A549 (cell line): ENCODE measurements around the gene DHX8. TPM values are rescaled to one million over a fixed set of nuclear protein-coding genes. Genes with fewer than 3 reads are reported as not detected.

ENCODE experiments used
- ATAC-seq, 2 experiments: fragments of 200-7000 bp in 1 of 2; fragments of >200 bp in 1 of 2; cut with Nextera tagmentation in 1 of 2; cut with Tn5 transposase in 1 of 2; 3 replicates each; pipeline versions ENCODE4 v1.8.0 to v1.9.1; 2018 to 2020; ENCODE audit warnings: mild to moderate bottlenecking in 1 of 2, moderate library complexity in 1 of 2
- CTCF ChIA-PET: fragments of 300-600 bp; sonication (Branson Sonifier 250); formaldehyde crosslinking; extraction: SDS; loops from one replicate; lab custom pipeline; 2021; ENCODE audit warnings: antibody characterized with exemption, inconsistent platforms; lab: Yijun Ruan, JAX
- POLR2A ChIA-PET: fragments of 350-600 bp; formaldehyde crosslinking; extraction: SDS; loops from one replicate; lab custom pipeline; 2021; ENCODE audit warnings: antibody characterized with exemption, inconsistent platforms; lab: Yijun Ruan, JAX
- DNase-seq, 2 experiments: peaks; one replicate each; pipeline versions ENCODE4 v3.0.0 to v3.0.0-alpha.2; 2011 to 2016; ENCODE audit warnings: low read depth in 1 of 2, low spot score in 1 of 2
- FAIRE-seq: peaks from 2 replicates; lab custom pipeline; 2011; peaks lifted over from hg19 to GRCh38; lab: Jason Lieb, UNC
- H3K27ac ChIP-seq, 2 experiments: fragments of >200 bp; sonication (Bioruptor Twin); formaldehyde crosslinking; 3 replicates each; pipeline ENCODE4 v1.5.1; 2016 to 2017
- H3K4me1 ChIP-seq: fragments of >200 bp; sonication (Bioruptor Twin); formaldehyde crosslinking; 3 replicates; pipeline ENCODE4 v1.6.1; 2016
- H3K4me2 ChIP-seq: fragments of >200 bp; sonication (Bioruptor Twin); formaldehyde crosslinking; 3 replicates; pipeline ENCODE4 v1.6.1; 2016
- H3K4me3 ChIP-seq: fragments of >200 bp; sonication (Bioruptor Twin); formaldehyde crosslinking; 3 replicates; pipeline ENCODE4 v1.5.1; 2016
- H3K9me3 ChIP-seq: fragments of >200 bp; sonication (Bioruptor Twin); formaldehyde crosslinking; 3 replicates; pipeline ENCODE4 v1.6.1; 2016
- CBX2 ChIP-seq: fragments of 200-600 bp; sonication (generic); IDR thresholded peaks from 2 replicates; pipeline ENCODE4 v1.6.1; 2016; ENCODE audit warnings: low read depth, mild to moderate bottlenecking, borderline replicate concordance
- CBX8 ChIP-seq: fragments of 200-600 bp; sonication (generic); IDR thresholded peaks from 2 replicates; pipeline ENCODE4 v1.6.1; 2016
- CEBPB ChIP-seq, 2 experiments: fragments of >200 bp in 1 of 2; sonication (Bioruptor Twin) in 1 of 2; formaldehyde crosslinking in 1 of 2; IDR thresholded peaks; 2 replicates each; pipeline ENCODE4 v1.6.1; 2012 to 2016
- EHF ChIP-seq: fragments of 250-450 bp; sonication (Bioruptor Pico); IDR thresholded peaks from 2 replicates; pipeline ENCODE4 v1.5.0; 2020; ENCODE audit warnings: mild to moderate bottlenecking
- FOSL2 ChIP-seq, 2 experiments: fragments of 450-650 bp in 1 of 2; fragments of >200 bp in 1 of 2; sonication (Bioruptor Twin) in 1 of 2; formaldehyde crosslinking; IDR thresholded peaks; 2 replicates each; pipeline versions ENCODE4 v1.5.0 to v1.6.1; 2016 to 2020; ENCODE audit warnings: mild to moderate bottlenecking in 1 of 2, moderate library complexity in 1 of 2
- GATA3 ChIP-seq: IDR thresholded peaks from 2 replicates; pipeline ENCODE4 v1.6.1; 2012; ENCODE audit warnings: borderline replicate concordance
- HDAC2 ChIP-seq: fragments of 200-600 bp; sonication (generic); IDR thresholded peaks from 2 replicates; pipeline ENCODE4 v1.6.1; 2016
- HOXB5 ChIP-seq: fragments of 250-450 bp; sonication (Bioruptor Pico); IDR thresholded peaks from 2 replicates; pipeline ENCODE4 v1.5.0; 2020; ENCODE audit warnings: mild to moderate bottlenecking, moderate library complexity
- JUN ChIP-seq, 2 experiments: fragments of >200 bp; sonication (Bioruptor Twin); formaldehyde crosslinking; IDR thresholded peaks; 2 replicates in 1 of 2; 3 replicates in 1 of 2; pipeline ENCODE4 v1.6.1; 2016 to 2017
- JUNB ChIP-seq: fragments of >200 bp; sonication (Bioruptor Twin); formaldehyde crosslinking; IDR thresholded peaks from 2 replicates; pipeline ENCODE4 v1.6.1; 2016
- KDM1A ChIP-seq: fragments of 200-600 bp; sonication (generic); IDR thresholded peaks from 2 replicates; pipeline ENCODE4 v1.6.1; 2016; ENCODE audit warnings: low read depth, mild to moderate bottlenecking
- KDM5A ChIP-seq: fragments of 200-600 bp; sonication (generic); IDR thresholded peaks from 2 replicates; pipeline ENCODE4 v1.6.1; 2016; ENCODE audit warnings: antibody characterized with exemption, mild to moderate bottlenecking
- MAFK ChIP-seq: fragments of 450-650 bp; IDR thresholded peaks from 2 replicates; pipeline ENCODE4 v1.6.1; 2014; ENCODE audit not compliant: partially characterized antibody
- MYC ChIP-seq: IDR thresholded peaks from 2 replicates; pipeline ENCODE4 v1.6.1; 2012; ENCODE audit warnings: mild to moderate bottlenecking, inconsistent platforms, low read length, improper control_type of control experiment, borderline replicate concordance
- NFE2L2 ChIP-seq: fragments of 150-350 bp; conservative IDR thresholded peaks from 2 replicates; pipeline ENCODE4 v1.6.1; 2014; ENCODE audit warnings: low read length
- PHF8 ChIP-seq: fragments of 200-600 bp; sonication (generic); IDR thresholded peaks from 2 replicates; pipeline ENCODE4 v1.6.1; 2016; ENCODE audit warnings: low read depth, mild to moderate bottlenecking, antibody characterized with exemption, moderate library complexity, borderline replicate concordance
- POLR2A ChIP-seq: IDR thresholded peaks from 2 replicates; pipeline ENCODE4 v1.6.1; 2012; ENCODE audit warnings: mild to moderate bottlenecking, low read length
- SMC3 ChIP-seq: fragments of >200 bp; sonication (Bioruptor Twin); formaldehyde crosslinking; IDR thresholded peaks from 3 replicates; pipeline ENCODE4 v1.6.1; 2018; ENCODE audit warnings: inconsistent platforms
- SREBF2 ChIP-seq: fragments of 450-650 bp; IDR thresholded peaks from 2 replicates; pipeline ENCODE4 v1.6.1; 2014; ENCODE audit warnings: mild to moderate bottlenecking, moderate library complexity
- TFCP2L1 ChIP-seq: fragments of 250-450 bp; sonication (Bioruptor Pico); IDR thresholded peaks from 2 replicates; pipeline ENCODE4 v1.5.0; 2021; ENCODE audit warnings: mild to moderate bottlenecking
- TP53 ChIP-seq: fragments of 250-450 bp; sonication (Bioruptor Pico); IDR thresholded peaks from 2 replicates; pipeline ENCODE4 v1.5.0; 2021; ENCODE audit warnings: mild to moderate bottlenecking, moderate library complexity
- ZSCAN20 ChIP-seq: fragments of 250-450 bp; sonication (Bioruptor Pico); IDR thresholded peaks from 2 replicates; pipeline ENCODE4 v1.8.0; 2022; ENCODE audit warnings: mild to moderate bottlenecking, moderate library complexity
- WGBS: methylation state at CpG from one replicate; pipeline ENCODE4 v1.1.6; 2017; ENCODE audit errors: missing lambda C conversion rate; 5-methylcytosine and 5-hydroxymethylcytosine counted together
- polyA plus RNA-seq, 4 experiments: library from polyadenylated mRNA; depleted of rRNA in 3 of 4; stranded (reverse); fragments of >200 nt; fragmentation: RNase III in 1 of 4; extraction: RNeasy Plus Mini Kit Qiagen cat#74134 plus additional on column Dnase treatment in 1 of 4; gene quantifications; 2 replicates in 3 of 4; 3 replicates in 1 of 4; pipeline ENCODE4 v1.2.3, GENCODE V29; 2011 to 2017
- TF ChIP-seq, protein P1 (sequence below): fragments of >200 bp; sonication (Bioruptor Twin); formaldehyde crosslinking; IDR thresholded peaks from 3 replicates; pipeline ENCODE4 v1.5.1; 2016
- TF ChIP-seq, protein P2 (sequence below): fragments of 250-450 bp; sonication (Bioruptor Pico); IDR thresholded peaks from 2 replicates; pipeline ENCODE4 v1.5.0; 2020; ENCODE audit warnings: low read depth, mild to moderate bottlenecking, moderate library complexity

Gene DHX8
- polyA plus RNA-seq, 2 of the 4 experiments (the other 2 are of a cell fraction), result 33.2 to 66.0 TPM

DNA sequence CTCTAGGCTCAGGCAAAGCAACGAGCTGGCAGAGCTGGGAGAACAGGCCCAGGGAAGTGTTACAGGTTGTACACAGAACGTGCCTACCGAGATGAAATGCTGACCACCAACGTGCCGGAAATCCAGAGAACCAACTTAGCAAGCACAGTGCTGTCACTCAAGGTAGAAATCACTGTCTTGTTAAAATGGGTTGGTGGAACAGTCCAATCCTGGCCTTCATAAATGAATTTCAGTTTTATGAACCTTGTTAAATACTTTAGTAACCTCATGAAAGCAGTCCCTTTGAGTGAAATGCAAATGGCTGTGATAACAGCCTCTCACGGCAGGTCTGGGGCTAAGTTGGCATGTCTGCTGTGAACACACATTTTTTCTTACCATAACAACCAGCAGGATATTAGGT is 33.4 kb downstream of the DHX8 start:
- WGBS, result 83% methylated on average over 6 of the region's 6 CpGs

DNA sequence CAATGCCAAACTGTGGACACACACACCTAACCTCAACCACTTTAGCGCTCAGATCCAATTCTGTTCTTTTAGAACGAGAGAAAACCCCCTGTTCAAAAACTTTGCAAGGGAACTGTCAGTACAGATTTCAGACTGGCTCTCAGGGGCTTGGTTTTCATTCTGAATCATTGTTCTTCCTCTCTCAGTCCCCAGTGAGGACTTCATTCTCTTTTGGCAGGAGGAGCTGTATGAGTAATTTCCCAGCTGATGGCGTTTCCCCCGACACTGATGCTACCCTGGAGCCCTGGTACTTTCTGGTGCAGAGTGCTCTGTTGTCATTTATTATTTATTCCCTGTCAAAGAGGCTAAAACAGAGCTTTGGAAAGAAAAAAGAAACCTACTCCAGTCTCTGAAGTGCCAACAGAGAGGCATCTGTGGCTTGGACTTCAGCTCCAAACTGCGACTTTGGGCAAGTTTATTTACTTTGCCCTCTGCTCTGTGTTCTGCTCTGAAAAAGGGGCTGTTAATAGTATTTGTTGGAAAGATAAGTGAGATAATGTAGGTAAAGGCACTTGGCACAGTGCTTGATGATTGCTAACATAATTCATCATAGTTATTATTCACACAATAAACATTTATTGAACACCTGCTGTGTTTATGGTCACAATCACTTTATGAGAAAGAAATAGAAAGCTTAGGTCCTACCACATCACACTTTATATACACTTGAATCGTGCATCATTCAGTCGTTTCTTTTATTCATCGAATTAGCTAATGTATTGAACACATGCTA is 34.0 kb downstream of the DHX8 start:
- WGBS, result 75% methylated on average over 8 of the region's 8 CpGs
- Histone ChIP-seq H3K4me3 (no peak overlapping the region), H3K9me3 (no peaks in the 10 kb centered on the region), H3K4me2 (no peak overlapping the region), H3K4me1 (no peaks in the 10 kb centered on the region), H3K27ac (no peak overlapping the region)
- POLR2A ChIA-PET, result no interaction called here
- CTCF ChIA-PET, result interaction anchor here (0.7 to 5.1 kb wide), 11 partner anchors 9 to 242 kb away, joined by 3 to 50 read pairs (median 4); partner anchors contain the start of gene DHX8
- FAIRE-seq (no peak), DNase-seq (no peak), ATAC-seq (no peak)
- TF ChIP-seq SREBF2 (no peak), CEBPB (IDR thresholded peaks at IDR 0.05) (no peak), FOSL2 (IDR thresholded peaks at IDR 0.05) (no peak), FOSL2 (CRISPR knock-in tag; IDR thresholded peaks at IDR 0.05) (no peak), KDM5A (no peak), CBX2 (no peak), CBX8 (no peak), ZSCAN20 (CRISPR knock-in tag) (no peak), PHF8 (no peak), TFCP2L1 (CRISPR knock-in tag) (no peak), JUN (IDR thresholded peaks at IDR 0.05) (no peak), KDM1A (no peak), MYC (no peak), GATA3 (no peak), HDAC2 (no peak), TP53 (no peak), EHF (CRISPR knock-in tag) (no peak), HOXB5 (CRISPR knock-in tag) (no peak), SMC3 (no peak)
- TF ChIP-seq, protein P1, sequence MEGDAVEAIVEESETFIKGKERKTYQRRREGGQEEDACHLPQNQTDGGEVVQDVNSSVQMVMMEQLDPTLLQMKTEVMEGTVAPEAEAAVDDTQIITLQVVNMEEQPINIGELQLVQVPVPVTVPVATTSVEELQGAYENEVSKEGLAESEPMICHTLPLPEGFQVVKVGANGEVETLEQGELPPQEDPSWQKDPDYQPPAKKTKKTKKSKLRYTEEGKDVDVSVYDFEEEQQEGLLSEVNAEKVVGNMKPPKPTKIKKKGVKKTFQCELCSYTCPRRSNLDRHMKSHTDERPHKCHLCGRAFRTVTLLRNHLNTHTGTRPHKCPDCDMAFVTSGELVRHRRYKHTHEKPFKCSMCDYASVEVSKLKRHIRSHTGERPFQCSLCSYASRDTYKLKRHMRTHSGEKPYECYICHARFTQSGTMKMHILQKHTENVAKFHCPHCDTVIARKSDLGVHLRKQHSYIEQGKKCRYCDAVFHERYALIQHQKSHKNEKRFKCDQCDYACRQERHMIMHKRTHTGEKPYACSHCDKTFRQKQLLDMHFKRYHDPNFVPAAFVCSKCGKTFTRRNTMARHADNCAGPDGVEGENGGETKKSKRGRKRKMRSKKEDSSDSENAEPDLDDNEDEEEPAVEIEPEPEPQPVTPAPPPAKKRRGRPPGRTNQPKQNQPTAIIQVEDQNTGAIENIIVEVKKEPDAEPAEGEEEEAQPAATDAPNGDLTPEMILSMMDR, result no peak
- TF ChIP-seq, protein P2, sequence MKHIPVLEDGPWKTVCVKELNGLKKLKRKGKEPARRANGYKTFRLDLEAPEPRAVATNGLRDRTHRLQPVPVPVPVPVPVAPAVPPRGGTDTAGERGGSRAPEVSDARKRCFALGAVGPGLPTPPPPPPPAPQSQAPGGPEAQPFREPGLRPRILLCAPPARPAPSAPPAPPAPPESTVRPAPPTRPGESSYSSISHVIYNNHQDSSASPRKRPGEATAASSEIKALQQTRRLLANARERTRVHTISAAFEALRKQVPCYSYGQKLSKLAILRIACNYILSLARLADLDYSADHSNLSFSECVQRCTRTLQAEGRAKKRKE (CRISPR knock-in tag), result no peak

More for the DNA sequence above, 33.4 kb downstream of the DHX8 start:
- ATAC-seq (no peak), DNase-seq (no peak), FAIRE-seq (no peak)
- Histone ChIP-seq H3K4me2 (no peak overlapping the region), H3K4me1 (no peaks in the 10 kb centered on the region), H3K27ac (no peak overlapping the region), H3K9me3 (no peaks in the 10 kb centered on the region), H3K4me3 (no peak overlapping the region)
- no peak for TF ChIP-seq HOXB5 (CRISPR knock-in tag)
- no peak for TF ChIP-seq CBX2
- no peak for TF ChIP-seq POLR2A
- ChIA-PET POLR2A (no interaction called here), CTCF (interaction anchor here (0.7 to 5.1 kb wide), 7 partner anchors 14 to 242 kb away, joined by 3 to 50 read pairs (median 7); partner anchors contain the start of gene DHX8)

GRCh38 chr17:43521389-43521788 is 37.6 kb downstream of the DHX8 start:
- Histone ChIP-seq H3K9me3 (no peaks in the 10 kb centered on the region), H3K4me3 (no peak overlapping the region), H3K27ac (no peak overlapping the region), H3K4me1 (no peaks in the 10 kb centered on the region), H3K4me2 (no peak overlapping the region)
- no peak for ATAC-seq
- WGBS, result 99% methylated on average over 4 of the region's 4 CpGs
- ChIA-PET CTCF (interaction anchor here (0.6 to 5.1 kb wide), 25 partner anchors 9 to 245 kb away, joined by 3 to 55 read pairs (median 4); partner anchors contain the start of genes DHX8 and ETV4), POLR2A (interaction anchor here (1.0 kb wide), 1 partner anchor 24 kb away, joined by 5 read pairs; no protein-coding TSS in a partner anchor)
- no peak for FAIRE-seq
- no peak for TF ChIP-seq JUNB
- peak; percentile 92 for TF ChIP-seq MAFK
- TF ChIP-seq NFE2L2, result no peak
- TF ChIP-seq SMC3, result no peak
- DNase-seq, result no peak
